ENCODE measurements around the gene BPI. TPM values are rescaled to one million over a fixed set of nuclear protein-coding genes. Genes with fewer than 3 reads are reported as not detected.

BPI gene
- total RNA-seq, 1 experiment from 2014 or later: not detected

DNA sequence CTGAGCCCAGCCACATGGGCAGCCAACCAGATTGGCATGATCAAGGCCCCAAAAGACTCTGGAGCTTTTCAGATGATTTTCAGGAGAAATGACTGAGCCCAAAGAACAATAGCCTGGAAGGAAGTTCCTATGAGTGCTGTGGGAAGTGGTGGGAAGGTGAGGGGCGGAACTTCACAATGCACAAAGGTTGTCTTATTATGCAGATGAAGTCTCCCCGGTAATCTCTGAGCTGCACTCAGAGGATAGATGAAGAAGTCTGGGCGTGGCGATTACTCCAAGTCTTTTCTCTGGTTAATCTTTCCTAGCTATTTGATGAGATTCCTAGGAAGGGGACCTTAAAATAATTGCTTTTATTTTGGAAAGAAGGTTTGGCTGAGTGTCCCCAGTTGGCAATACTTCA lies 79.2 kb downstream of the BPI start:
- no peak overlapping the region for H3K4ac ChIP-seq (ENCODE audit: low read depth, low read length)
- no peaks in the 10 kb centered on the region; the same call in 1 of the 2 replicates for H3K4me1 ChIP-seq (ENCODE audit: insufficient read depth, low read length)
- TF ChIP-seq, protein P1, sequence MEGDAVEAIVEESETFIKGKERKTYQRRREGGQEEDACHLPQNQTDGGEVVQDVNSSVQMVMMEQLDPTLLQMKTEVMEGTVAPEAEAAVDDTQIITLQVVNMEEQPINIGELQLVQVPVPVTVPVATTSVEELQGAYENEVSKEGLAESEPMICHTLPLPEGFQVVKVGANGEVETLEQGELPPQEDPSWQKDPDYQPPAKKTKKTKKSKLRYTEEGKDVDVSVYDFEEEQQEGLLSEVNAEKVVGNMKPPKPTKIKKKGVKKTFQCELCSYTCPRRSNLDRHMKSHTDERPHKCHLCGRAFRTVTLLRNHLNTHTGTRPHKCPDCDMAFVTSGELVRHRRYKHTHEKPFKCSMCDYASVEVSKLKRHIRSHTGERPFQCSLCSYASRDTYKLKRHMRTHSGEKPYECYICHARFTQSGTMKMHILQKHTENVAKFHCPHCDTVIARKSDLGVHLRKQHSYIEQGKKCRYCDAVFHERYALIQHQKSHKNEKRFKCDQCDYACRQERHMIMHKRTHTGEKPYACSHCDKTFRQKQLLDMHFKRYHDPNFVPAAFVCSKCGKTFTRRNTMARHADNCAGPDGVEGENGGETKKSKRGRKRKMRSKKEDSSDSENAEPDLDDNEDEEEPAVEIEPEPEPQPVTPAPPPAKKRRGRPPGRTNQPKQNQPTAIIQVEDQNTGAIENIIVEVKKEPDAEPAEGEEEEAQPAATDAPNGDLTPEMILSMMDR (conservative IDR thresholded peaks at IDR 0.05): no peak
- H3K9ac ChIP-seq (ENCODE audit: extremely low read depth, insufficient read length, low read length): no peak overlapping the region
- H3K9me3 Mint-ChIP-seq: peaks cover 3 to 5% of the 10 kb centered on the region in 2 experiments; a peak in 4 of 5 replicates
- no peak overlapping the region for H3T11ph ChIP-seq (ENCODE audit: low read length)
- H3K27ac ChIP-seq (ENCODE audit: insufficient read length, low read depth, low read length): no peak overlapping the region
- no peaks in the 10 kb centered on the region for H3K27me3 ChIP-seq (ENCODE audit: insufficient read depth, low read length)
- no CpG with 5 or more reads among the region's 4 CpGs for WGBS (ENCODE audit: extremely low coverage, insufficient read length, low lambda C conversion rate)
- H4K8ac ChIP-seq (replicated peaks; ENCODE audit: insufficient read length, low read depth, low read length): no peak overlapping the region
- H2BK20ac ChIP-seq (ENCODE audit: low read depth, low read length, poor library complexity, severe bottlenecking): no peak overlapping the region
- H3K4me1 Mint-ChIP-seq: peaks cover 30 to 34% of the 10 kb centered on the region in 2 experiments
- no peak overlapping the region for H4K5ac ChIP-seq (ENCODE audit: insufficient read length, low read depth, low read length)
- no peak overlapping the region for H2BK15ac ChIP-seq (ENCODE audit: low read depth, low read length)
- H3K79me2 ChIP-seq (ENCODE audit: insufficient read depth, low read length): 0 out of 2 replicates have a peak, but pooled peaks cover 2% of the 10 kb centered on the region
- peak overlapping the region in 2 of 3 experiments; percentile 44 to 50; a peak in 4 of 7 replicates for H3K27ac Mint-ChIP-seq
- no peak for DNase-seq
- H2AK5ac ChIP-seq (ENCODE audit: insufficient read length, low read length): no peak overlapping the region
- no peak overlapping the region for H3K56ac ChIP-seq (ENCODE audit: insufficient read length, low read depth, low read length)
- H2BK120ac ChIP-seq (ENCODE audit: low read depth, low read length, poor library complexity, severe bottlenecking): no peak overlapping the region
- H3K9me3 ChIP-seq (ENCODE audit: control insufficient read depth, low read depth, low read length): no peaks in the 10 kb centered on the region
- no peak overlapping the region for H3K23ac ChIP-seq (ENCODE audit: insufficient read length, low read depth, low read length)
- no peaks in the 10 kb centered on the region for H4K20me1 ChIP-seq (ENCODE audit: control insufficient read depth, insufficient read depth, insufficient read length)
- H3K14ac ChIP-seq (ENCODE audit: insufficient read depth, low read length): no peak overlapping the region
- no peak overlapping the region for H2AFZ ChIP-seq (ENCODE audit: low read length)
- H3K23me2 ChIP-seq (ENCODE audit: insufficient read length, low read depth, low read length, poor library complexity, severe bottlenecking): no peaks in the 10 kb centered on the region
- H3K36me3 Mint-ChIP-seq (ENCODE audit: insufficient read depth in 1 of 3, low read depth in 3 of 3): peaks cover 0 to 4% (median 0%) of the 10 kb centered on the region in 3 experiments; a peak in 1 of 7 replicates
- H3K4me3 Mint-ChIP-seq: no peak overlapping the region
- H3K4me2 ChIP-seq (ENCODE audit: insufficient read depth, insufficient read length, low read length): no peak overlapping the region
- H4K91ac ChIP-seq (ENCODE audit: insufficient read length, low read depth, low read length): no peak overlapping the region
- no peak overlapping the region for H2BK12ac ChIP-seq (ENCODE audit: insufficient read length, low read depth, low read length)
- no peak overlapping the region for H3K18ac ChIP-seq (ENCODE audit: insufficient read length, low read depth, low read length)
- no peaks in the 10 kb centered on the region; the same call in 1 of the 2 replicates for H3K27me3 Mint-ChIP-seq (ENCODE audit: low read depth)
- H3K79me1 ChIP-seq (ENCODE audit: insufficient read depth, low read depth, low read length, poor library complexity, severe bottlenecking): no peaks in the 10 kb centered on the region
- no peak overlapping the region for H2BK5ac ChIP-seq (ENCODE audit: insufficient read length, low read length)
